ENCODE results near the gene YWHAQ.

Gene YWHAQ

GRCh38 chr2:9595746-9596145, 35.1 kb downstream of the YWHAQ start:
- TF ChIP-seq ARNTL (CRISPR knock-in tag; IDR thresholded peaks at IDR 0.05; ENCODE audit: borderline replicate concordance, low read depth), result no peak
- TF ChIP-seq SNAI2 (CRISPR knock-in tag; IDR thresholded peaks at IDR 0.05), result no peak
- no peak for TF ChIP-seq CREB5 (CRISPR knock-in tag; IDR thresholded peaks at IDR 0.05; ENCODE audit: low read depth)
- no peak for TF ChIP-seq GLIS3 (CRISPR knock-in tag; IDR thresholded peaks at IDR 0.05)
- TF ChIP-seq ZC3H10 (CRISPR knock-in tag; IDR thresholded peaks at IDR 0.05), result no peak
- no peak for TF ChIP-seq ZFP30 (CRISPR knock-in tag; IDR thresholded peaks at IDR 0.05)
- no peak for TF ChIP-seq CSDC2 (CRISPR knock-in tag; IDR thresholded peaks at IDR 0.05)
- TF ChIP-seq ISL1 (CRISPR knock-in tag; IDR thresholded peaks at IDR 0.05), result no peak
- TF ChIP-seq RARB (CRISPR knock-in tag; IDR thresholded peaks at IDR 0.05), result no peak
- TF ChIP-seq ZNF8 (CRISPR knock-in tag; IDR thresholded peaks at IDR 0.05), result no peak
- no peak for TF ChIP-seq ZNF565 (CRISPR knock-in tag; conservative IDR thresholded peaks at IDR 0.05; ENCODE audit: low read depth)
- no peak for TF ChIP-seq ZNF70 (CRISPR knock-in tag; IDR thresholded peaks at IDR 0.05)
- ATAC-seq, result no peak

- peak; percentile 10; the same call in 2 of the 3 replicates for ATAC-seq
Observed at GRCh38 chr2:9595256-9595655, 35.5 kb downstream of the YWHAQ start.

GRCh38 chr2:9594366-9595054, 36.3 kb downstream of the YWHAQ start:
- ATAC-seq, result peak; percentile 87
- TF ChIP-seq RARB (CRISPR knock-in tag; IDR thresholded peaks at IDR 0.05) (no peak), TSHZ2 (CRISPR knock-in tag; IDR thresholded peaks at IDR 0.05) (no peak), ESRRG (CRISPR knock-in tag; IDR thresholded peaks at IDR 0.05) (no peak), ZNF8 (CRISPR knock-in tag; IDR thresholded peaks at IDR 0.05) (no peak), OSR1 (CRISPR knock-in tag; IDR thresholded peaks at IDR 0.05) (no peak), ZFP3 (CRISPR knock-in tag; IDR thresholded peaks at IDR 0.05) (0 out of 2 replicates have a peak, but pooled peaks have one; percentile 24), ZC3H10 (CRISPR knock-in tag; IDR thresholded peaks at IDR 0.05) (no peak), TOX (CRISPR knock-in tag; IDR thresholded peaks at IDR 0.05; ENCODE audit: borderline replicate concordance) (no peak), BACH2 (CRISPR knock-in tag; IDR thresholded peaks at IDR 0.05; ENCODE audit: borderline replicate concordance) (no peak)

- TF ChIP-seq ZNF8 (CRISPR knock-in tag; IDR thresholded peaks at IDR 0.05), result no peak
- TF ChIP-seq ZC3H10 (CRISPR knock-in tag; IDR thresholded peaks at IDR 0.05), result no peak
- TF ChIP-seq POU6F1 (CRISPR knock-in tag; IDR thresholded peaks at IDR 0.05; ENCODE audit: borderline replicate concordance, low read depth), result no peak
- TF ChIP-seq BACH2 (CRISPR knock-in tag; IDR thresholded peaks at IDR 0.05; ENCODE audit: borderline replicate concordance), result no peak
- TF ChIP-seq ZNF565 (CRISPR knock-in tag; conservative IDR thresholded peaks at IDR 0.05; ENCODE audit: low read depth), result no peak
- TF ChIP-seq RARB (CRISPR knock-in tag; IDR thresholded peaks at IDR 0.05), result no peak
- no peak for TF ChIP-seq TCF4 (CRISPR knock-in tag; IDR thresholded peaks at IDR 0.05; ENCODE audit: borderline replicate concordance)
- no peak for TF ChIP-seq ISL1 (CRISPR knock-in tag; IDR thresholded peaks at IDR 0.05)
- TF ChIP-seq ZFP3 (CRISPR knock-in tag; IDR thresholded peaks at IDR 0.05), result no peak
- TF ChIP-seq PPARA (CRISPR knock-in tag; IDR thresholded peaks at IDR 0.05; ENCODE audit: borderline replicate concordance), result no peak
- TF ChIP-seq SNAI2 (CRISPR knock-in tag; IDR thresholded peaks at IDR 0.05), result no peak
- no peak for TF ChIP-seq ARNTL (CRISPR knock-in tag; IDR thresholded peaks at IDR 0.05; ENCODE audit: borderline replicate concordance, low read depth)
- no peak for TF ChIP-seq ZFP30 (CRISPR knock-in tag; IDR thresholded peaks at IDR 0.05)
- ATAC-seq, result no peak
Observed at GRCh38 chr2:9593925-9594324, 36.9 kb downstream of the YWHAQ start.

- no peak for ATAC-seq
- TF ChIP-seq CSDC2 (CRISPR knock-in tag; IDR thresholded peaks at IDR 0.05) (no peak), ZFP3 (CRISPR knock-in tag; IDR thresholded peaks at IDR 0.05) (no peak), CSRNP3 (CRISPR knock-in tag; IDR thresholded peaks at IDR 0.05) (no peak), PATZ1 (CRISPR knock-in tag; IDR thresholded peaks at IDR 0.05; ENCODE audit: borderline replicate concordance) (no peak), BACH2 (CRISPR knock-in tag; IDR thresholded peaks at IDR 0.05; ENCODE audit: borderline replicate concordance) (no peak), ZFP30 (CRISPR knock-in tag; IDR thresholded peaks at IDR 0.05) (no peak), ZNF8 (CRISPR knock-in tag; IDR thresholded peaks at IDR 0.05) (no peak), ARNTL (CRISPR knock-in tag; IDR thresholded peaks at IDR 0.05; ENCODE audit: borderline replicate concordance, low read depth) (no peak), ESRRG (CRISPR knock-in tag; IDR thresholded peaks at IDR 0.05) (no peak), CREB5 (CRISPR knock-in tag; IDR thresholded peaks at IDR 0.05; ENCODE audit: low read depth) (no peak)
Observed at GRCh38 chr2:9592699-9593098, 38.1 kb downstream of the YWHAQ start.

Measured in SK-N-SH treated with all-trans-retinoic acid at 6 μM for 48 hours (cell line).